ENCODE results near the gene SPTBN4.
"Not testable (repeated sequence)": the region's sequence is repeated elsewhere in the genome, so short reads cannot be mapped to it uniquely, and the experiment has no call there.

Gene SPTBN4

DNA sequence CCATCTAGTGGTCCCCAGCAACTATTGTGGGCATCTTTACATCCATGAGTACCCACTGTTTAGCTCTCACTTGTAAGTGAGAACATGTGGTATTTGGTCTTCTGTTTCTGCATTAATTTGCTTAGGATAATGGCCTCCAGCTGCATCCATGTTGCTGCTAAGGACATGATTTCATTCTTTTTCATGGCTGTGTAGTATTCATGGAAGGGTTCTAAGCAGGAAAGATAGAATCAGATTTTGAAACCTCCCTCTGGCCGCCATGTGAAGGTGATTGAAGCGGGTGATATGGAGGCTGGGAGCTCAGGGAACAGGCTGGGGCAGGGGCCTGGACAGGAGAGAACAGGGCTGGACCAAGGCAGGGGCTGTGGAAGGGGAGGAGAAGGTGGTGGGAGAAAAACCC lies 154.5 kb downstream of the SPTBN4 start:
- no peak for DNase-seq (ENCODE audit: low spot score)

DNA sequence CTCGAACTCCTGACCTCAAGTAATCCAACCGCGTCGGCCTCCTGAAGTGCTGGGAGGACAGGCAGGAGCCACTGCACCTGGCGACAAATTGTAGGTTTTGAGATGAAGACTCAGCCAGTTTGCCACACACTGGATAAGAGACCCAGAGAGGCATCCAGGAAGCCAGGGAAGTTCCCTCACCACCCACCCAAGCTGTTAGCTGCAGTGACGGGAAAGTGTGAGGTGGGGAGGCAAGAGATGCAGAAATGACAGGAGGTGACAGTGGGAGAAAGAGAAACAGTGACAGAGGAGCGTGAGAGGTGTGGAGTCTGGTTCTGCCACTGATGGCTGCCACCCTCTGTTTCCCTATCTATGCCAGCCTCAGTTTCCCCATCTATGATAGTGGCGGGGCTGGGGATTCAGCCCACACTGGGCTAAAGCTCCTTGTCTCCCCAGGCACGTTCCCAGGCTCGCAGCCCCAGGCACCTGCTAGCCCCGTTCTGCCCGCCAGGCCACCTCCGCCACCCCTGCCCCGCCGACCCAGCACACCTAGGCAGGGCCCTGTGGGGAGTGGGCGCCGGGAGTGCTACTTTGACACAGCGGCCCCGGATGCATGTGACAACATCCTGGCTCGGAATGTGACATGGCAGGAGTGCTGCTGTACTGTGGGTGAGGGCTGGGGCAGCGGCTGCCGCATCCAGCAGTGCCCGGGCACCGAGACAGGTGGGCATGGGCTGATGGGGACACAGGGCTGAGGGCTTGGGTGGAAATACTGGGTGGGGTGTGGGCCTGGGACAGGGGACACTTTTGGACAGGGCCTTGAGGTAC lies 155.4 kb downstream of the SPTBN4 start:
- no peak for DNase-seq (ENCODE audit: low spot score)

DNA sequence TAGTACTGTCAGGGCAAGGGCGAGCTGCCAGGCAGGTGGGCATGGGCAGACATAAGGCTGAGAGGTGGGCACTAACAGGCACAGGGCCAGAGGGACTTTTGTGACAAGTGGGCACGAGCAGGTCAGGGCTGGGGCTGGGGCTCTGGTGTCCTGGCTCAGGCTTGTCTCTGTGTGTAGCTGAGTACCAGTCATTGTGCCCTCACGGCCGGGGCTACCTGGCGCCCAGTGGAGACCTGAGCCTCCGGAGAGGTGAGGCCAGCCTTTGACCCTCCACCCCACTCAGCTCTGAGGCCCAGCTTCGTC lies 155.9 kb downstream of the SPTBN4 start:
- no peak for DNase-seq (ENCODE audit: low spot score)

DNA sequence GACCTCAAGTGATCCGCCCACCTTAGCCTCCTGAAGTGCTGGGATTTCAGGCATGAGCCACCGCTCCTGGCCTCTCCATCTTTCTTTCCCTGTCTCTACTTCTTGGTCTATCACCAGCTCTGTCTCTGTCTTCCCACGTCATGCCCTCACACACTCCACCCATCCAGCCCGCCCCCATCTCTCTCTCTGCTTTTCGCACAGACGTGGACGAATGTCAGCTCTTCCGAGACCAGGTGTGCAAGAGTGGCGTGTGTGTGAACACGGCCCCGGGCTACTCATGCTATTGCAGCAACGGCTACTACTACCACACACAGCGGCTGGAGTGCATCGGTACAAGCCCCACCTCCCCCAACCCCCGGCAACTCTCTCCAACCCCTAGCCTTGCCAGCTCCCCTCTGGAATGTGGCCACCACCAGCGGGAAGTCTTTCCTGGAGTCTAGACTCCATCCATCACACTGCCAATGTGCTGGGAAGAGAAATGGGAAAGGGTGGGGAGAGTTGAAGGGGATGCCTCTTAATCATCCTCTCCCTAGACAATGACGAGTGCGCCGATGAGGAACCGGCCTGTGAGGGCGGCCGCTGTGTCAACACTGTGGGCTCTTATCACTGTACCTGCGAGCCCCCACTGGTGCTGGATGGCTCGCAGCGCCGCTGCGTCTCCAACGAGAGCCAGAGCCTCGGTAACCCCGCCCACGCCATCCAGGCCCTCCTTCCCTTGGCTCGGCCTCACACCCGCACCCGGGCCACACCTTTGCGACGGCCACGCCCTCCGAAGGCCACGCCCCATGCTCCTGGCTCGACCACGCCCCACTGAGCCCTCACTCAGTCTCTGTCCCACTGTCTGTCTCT lies 156.8 kb downstream of the SPTBN4 start:
- peak; percentile 91 for DNase-seq (ENCODE audit: low spot score)

DNA sequence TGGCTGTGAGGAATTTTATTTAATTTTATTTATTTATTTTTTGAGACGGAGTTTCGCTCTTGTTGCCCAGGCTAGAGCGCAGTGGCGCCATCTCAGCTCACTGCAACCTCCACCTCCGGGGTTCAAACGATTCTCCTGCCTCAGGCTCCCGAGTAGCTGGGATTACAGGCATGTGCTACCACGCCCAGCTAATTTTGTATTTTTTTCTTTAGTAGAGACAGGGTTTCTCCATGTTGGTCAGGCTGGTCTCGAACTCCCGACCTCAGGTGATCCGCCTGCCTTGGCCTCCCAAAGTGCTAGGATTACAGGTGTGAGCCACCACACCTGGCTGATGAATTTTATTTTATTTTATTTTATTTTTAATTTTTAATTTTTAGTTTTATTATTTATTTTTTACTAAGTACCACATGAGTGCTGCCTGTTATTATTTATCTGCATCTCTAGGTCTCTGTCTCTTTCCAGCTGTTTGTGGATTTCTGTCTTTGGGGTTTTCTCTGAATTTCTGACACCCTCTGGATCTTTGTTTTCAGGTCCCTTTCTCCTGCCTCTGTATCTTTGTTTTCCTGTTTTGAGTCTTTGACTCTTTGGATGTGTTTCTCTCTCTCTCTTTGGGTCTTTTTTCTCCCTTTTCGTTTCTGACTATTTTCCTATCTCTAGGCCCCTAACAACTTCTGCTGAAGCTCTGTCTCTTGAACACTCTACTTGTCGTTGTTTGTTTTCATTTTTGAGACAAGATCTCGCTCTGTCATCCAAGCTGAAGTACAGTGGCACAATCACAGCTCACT lies 157.8 kb downstream of the SPTBN4 start:
- DNase-seq (ENCODE audit: low spot score): not testable (repeated sequence)

DNA sequence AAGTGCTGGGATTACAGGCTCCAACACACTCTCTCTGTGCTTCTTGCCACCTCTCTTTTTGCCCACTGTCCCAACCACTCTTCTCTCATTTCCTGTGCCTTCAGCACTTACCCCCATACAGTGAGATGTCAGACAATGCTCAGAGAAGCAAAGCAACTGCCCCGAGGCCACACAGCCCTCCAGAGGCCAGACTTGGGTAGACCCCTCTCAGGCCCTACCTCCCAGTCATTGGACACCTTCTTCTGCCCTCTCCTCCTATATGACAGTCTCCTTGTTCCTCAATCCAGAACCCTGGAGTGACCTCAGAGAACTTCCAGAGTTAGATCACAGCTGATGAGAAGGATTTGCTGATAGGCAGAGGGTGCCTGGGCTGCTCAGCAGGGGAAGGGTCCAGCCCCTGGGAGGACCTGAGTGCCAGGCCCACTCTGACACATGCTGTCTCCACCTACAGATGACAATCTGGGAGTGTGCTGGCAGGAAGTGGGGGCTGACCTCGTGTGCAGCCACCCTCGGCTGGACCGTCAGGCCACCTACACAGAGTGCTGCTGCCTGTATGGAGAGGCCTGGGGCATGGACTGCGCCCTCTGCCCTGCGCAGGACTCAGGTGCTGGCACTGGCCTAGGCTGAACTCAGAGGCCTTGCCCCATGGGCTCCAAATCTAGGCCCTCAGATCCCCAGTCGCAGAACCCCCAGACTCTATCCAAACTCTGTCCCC lies 158.8 kb downstream of the SPTBN4 start:
- DNase-seq (ENCODE audit: low spot score): no peak

All from D341Med (cell line).